A172 (cell line): Measurements from ENCODE around the gene LRWD1. TPM values are rescaled to one million over a fixed set of nuclear protein-coding genes. Genes with fewer than 3 reads are reported as not detected.
A peak's percentile ranks its signal among the peaks of the same experiment; 100 is the strongest.
"Not testable (repeated sequence)": the region's sequence is repeated elsewhere in the genome, so short reads cannot be mapped to it uniquely, and the experiment has no call there.

Source experiments
- DNase-seq: peaks from one replicate; pipeline ENCODE4 v3.0.0-alpha.2; 2015; ENCODE audit warnings: low spot score
- total RNA-seq: library from RNA; depleted of rRNA; stranded (reverse); fragments of >200 nt; shearing (Covaris generic); gene quantifications from 2 replicates; pipeline ENCODE4 v1.2.3, GENCODE V29; 2014

The LRWD1 gene
- total RNA-seq, 1 experiment from 2014 or later, result 52.0 TPM

GRCh38 chr7:102468478-102469350, 3.9 kb downstream of the LRWD1 start:
- DNase-seq, result no peak

GRCh38 chr7:102469351-102469971, 4.7 kb downstream of the LRWD1 start:
- no peak for DNase-seq

- DNase-seq, result no peak
These were observed 5.4 kb downstream of the LRWD1 start for GRCh38 chr7:102469972-102470825.

GRCh38 chr7:102471791-102472125, 7.0 kb downstream of the LRWD1 start:
- no peak for DNase-seq

GRCh38 chr7:102472126-102473041, 7.6 kb downstream of the LRWD1 start:
- DNase-seq, result no peak

- DNase-seq, result no peak
These were observed 8.6 kb downstream of the LRWD1 start for GRCh38 chr7:102473271-102473991.

- not testable (repeated sequence) for DNase-seq
These were observed 9.3 kb downstream of the LRWD1 start for GRCh38 chr7:102474116-102474515.

- not testable (repeated sequence) for DNase-seq
These were observed 10.1 kb downstream of the LRWD1 start for GRCh38 chr7:102474736-102475435.

- peak; percentile 38 for DNase-seq
These were observed 13.8 kb downstream of the LRWD1 start, which contains the start of gene POLR2J for GRCh38 chr7:102478314-102479208. POLR2J (minus strand) TSS chr7:102478922; CDS start chr7:102478860, 62 bp downstream.

GRCh38 chr7:102479209-102479584, 14.4 kb downstream of the LRWD1 start:
- DNase-seq, result not testable (repeated sequence)

GRCh38 chr7:102479982-102480637, 15.3 kb downstream of the LRWD1 start:
- DNase-seq, result not testable (repeated sequence)

GRCh38 chr7:102481962-102482361, 17.2 kb downstream of the LRWD1 start:
- not testable (repeated sequence) for DNase-seq

- DNase-seq, result not testable (repeated sequence)
These were observed 19.5 kb downstream of the LRWD1 start for GRCh38 chr7:102484317-102484716.

GRCh38 chr7:102490529-102491075, 25.8 kb downstream of the LRWD1 start:
- DNase-seq, result not testable (repeated sequence)

GRCh38 chr7:102493220-102493935, 28.6 kb downstream of the LRWD1 start:
- DNase-seq, result not testable (repeated sequence)

- not testable (repeated sequence) for DNase-seq
These were observed 29.2 kb downstream of the LRWD1 start for GRCh38 chr7:102494026-102494425.
